NCI-H2029 (cell line): ENCODE data around the gene SNX9.
"Not testable (repeated sequence)": the region's sequence is repeated elsewhere in the genome, so short reads cannot be mapped to it uniquely, and the experiment has no call there.

Experiments
- DNase-seq: peaks from one replicate; lab custom pipeline; 2025; lab: John Stamatoyannopoulos, UW

The SNX9 gene

GRCh38 chr6:157954150-157955117, 131.4 kb downstream of the SNX9 start:
- DNase-seq: no peak

GRCh38 chr6:157955675-157956074, 132.6 kb downstream of the SNX9 start:
- no peak for DNase-seq

GRCh38 chr6:157956171-157956730, 133.2 kb downstream of the SNX9 start:
- DNase-seq: no peak

GRCh38 chr6:157959451-157960227, 136.6 kb downstream of the SNX9 start:
- no peak for DNase-seq

- no peak for DNase-seq
Observed at GRCh38 chr6:157961153-157961831, 138.2 kb downstream of the SNX9 start.

- DNase-seq: no peak
Observed at GRCh38 chr6:157961832-157962575, 139.0 kb downstream of the SNX9 start.

- DNase-seq: no peak
Observed at GRCh38 chr6:157962601-157963302, 139.7 kb downstream of the SNX9 start.

- peak; percentile 35 for DNase-seq
Observed at GRCh38 chr6:157964100-157964499, 141.1 kb downstream of the SNX9 start.

GRCh38 chr6:157965387-157965786, 142.3 kb downstream of the SNX9 start:
- DNase-seq: no peak

GRCh38 chr6:157966589-157966977, 143.5 kb downstream of the SNX9 start:
- no peak for DNase-seq

- peak; percentile 57 for DNase-seq
Observed at GRCh38 chr6:157967020-157967419, 144.0 kb downstream of the SNX9 start.

GRCh38 chr6:157967486-157967885, 144.4 kb downstream of the SNX9 start:
- DNase-seq: no peak

- DNase-seq: not testable (repeated sequence)
Observed at GRCh38 chr6:157972177-157972576, 149.1 kb downstream of the SNX9 start.

GRCh38 chr6:157974341-157974894, 151.4 kb downstream of the SNX9 start:
- no peak for DNase-seq

- no peak for DNase-seq
Observed at GRCh38 chr6:157974967-157975366, 151.9 kb downstream of the SNX9 start.

- DNase-seq: no peak
Observed at GRCh38 chr6:157975456-157975855, 152.4 kb downstream of the SNX9 start.

- no peak for DNase-seq
Observed at GRCh38 chr6:157976345-157977175, 153.5 kb downstream of the SNX9 start.

- DNase-seq: no peak
Observed at GRCh38 chr6:157977176-157977804, 154.2 kb downstream of the SNX9 start.
